GM12878 (cell line): ENCODE data around the gene PNMT. TPM values are rescaled to one million over a fixed set of nuclear protein-coding genes. Genes with fewer than 3 reads are reported as not detected.
"Not testable (repeated sequence)": the region's sequence is repeated elsewhere in the genome, so short reads cannot be mapped to it uniquely, and the experiment has no call there.

Experiments
- ATAC-seq: fragments of 200-7000 bp; cut with Tn5 transposase; 3 replicates; pipeline ENCODE4 v1.9.1; 2020; ENCODE audit warnings: mild to moderate bottlenecking, moderate library complexity
- BruUV-seq: library from RNA; stranded (reverse); fragments of 400-500 nt; replicated peaks from 2 replicates; lab custom pipeline; 2021; lab: Mats Ljungman, UMichigan
- CTCF ChIA-PET: fragments of 300-600 bp; sonication (Branson Sonifier 250); formaldehyde crosslinking; extraction: SDS; loops from one replicate; lab custom pipeline; 2021; ENCODE audit warnings: inconsistent platforms; lab: Yijun Ruan, JAX
- POLR2A ChIA-PET: fragments of 350-600 bp; formaldehyde crosslinking; extraction: SDS; loops from one replicate; lab custom pipeline; 2021; ENCODE audit warnings: inconsistent platforms; lab: Charles Lee
- RAD21 ChIA-PET: fragments of 300-600 bp; sonication (Branson Sonifier 250); formaldehyde crosslinking; loops from one replicate; lab custom pipeline; 2023; ENCODE audit warnings: antibody characterized with exemption; ENCODE audit not compliant: unreplicated experiment; lab: Charles Lee
- SMC1A ChIA-PET: fragments of 300-600 bp; sonication (Branson Sonifier 250); formaldehyde crosslinking; loops from one replicate; lab custom pipeline; 2023; ENCODE audit not compliant: unreplicated experiment, uncharacterized antibody; lab: Charles Lee
- DNase-seq: peaks from one replicate; pipeline ENCODE4 v3.0.0-alpha.2; 2011; ENCODE audit warnings: low read depth, low spot score
- FAIRE-seq: peaks from 3 replicates; lab custom pipeline; 2011; peaks lifted over from hg19 to GRCh38; lab: Jason Lieb, UNC
- H2AFZ ChIP-seq: 2 replicates; pipeline ENCODE4 v1.6.0; 2011; ENCODE audit warnings: low read depth, low read length, control low read depth; ENCODE audit not compliant: control insufficient read depth
- H3K27ac ChIP-seq: 2 replicates; pipeline ENCODE4 v1.5.1; 2011; ENCODE audit warnings: control low read depth; ENCODE audit not compliant: control insufficient read depth, insufficient read depth
- H3K27me3 ChIP-seq, 2 experiments: replicated peaks in 1 of 2; 2 replicates each; pipeline versions ENCODE4 v1.6.0 to v1.6.1; 2011; ENCODE audit warnings: low read length in 1 of 2; ENCODE audit not compliant: control insufficient read depth in 2 of 2, insufficient read depth in 2 of 2
- H3K36me3 ChIP-seq, 2 experiments: 2 replicates each; pipeline ENCODE4 v1.5.1; 2011; ENCODE audit warnings: low read length in 1 of 2; ENCODE audit not compliant: control insufficient read depth in 2 of 2, insufficient read depth in 2 of 2
- H3K4me1 ChIP-seq: 2 replicates; pipeline ENCODE4 v1.6.1; 2011; ENCODE audit warnings: mild to moderate bottlenecking, low read length, moderate library complexity, mixed read lengths; ENCODE audit not compliant: control insufficient read depth, insufficient read depth
- H3K4me2 ChIP-seq: 2 replicates; pipeline ENCODE4 v1.6.0; 2011; ENCODE audit warnings: control low read depth; ENCODE audit not compliant: control insufficient read depth, insufficient read depth
- H3K4me3 ChIP-seq: fragments of 200-600 bp; sonication (generic); 2 replicates; pipeline ENCODE4 v1.5.1; 2016
- H3K79me2 ChIP-seq: 2 replicates; pipeline ENCODE4 v1.6.0; 2011; ENCODE audit warnings: low read length; ENCODE audit not compliant: control insufficient read depth, insufficient read depth
- H3K9ac ChIP-seq: 2 replicates; pipeline ENCODE4 v1.8.0; 2011; ENCODE audit warnings: low read length, control low read depth, mixed read lengths; ENCODE audit not compliant: control insufficient read depth, insufficient read depth
- H3K9me3 ChIP-seq: replicated peaks from 3 replicates; pipeline ENCODE4 v1.5.1; 2011; ENCODE audit warnings: mild to moderate bottlenecking, low read length; ENCODE audit not compliant: control insufficient read depth, insufficient read depth
- H4K20me1 ChIP-seq: 2 replicates; pipeline ENCODE4 v1.6.0; 2011; ENCODE audit not compliant: control insufficient read depth, insufficient read depth
- CREB1 ChIP-seq: IDR thresholded peaks from 2 replicates; pipeline ENCODE4 v1.6.1; 2012; ENCODE audit warnings: low read depth, mild to moderate bottlenecking, inconsistent platforms
- ESRRA ChIP-seq: IDR thresholded peaks from 2 replicates; pipeline ENCODE4 v1.6.1; 2012; ENCODE audit warnings: mild to moderate bottlenecking, low read length, improper control_type of control experiment
- MEF2B ChIP-seq: fragments of 450-650 bp; IDR thresholded peaks from 2 replicates; pipeline ENCODE4 v1.6.1; 2018; ENCODE audit warnings: mild to moderate bottlenecking, moderate library complexity; ENCODE audit not compliant: partially characterized antibody, poor library complexity, severe bottlenecking
- NFYA ChIP-seq: IDR thresholded peaks from 2 replicates; pipeline ENCODE4 v1.6.1; 2011; ENCODE audit warnings: low read depth, mild to moderate bottlenecking, low read length, improper control_type of control experiment, borderline replicate concordance
- POU2F2 ChIP-seq: IDR thresholded peaks from 3 replicates; pipeline ENCODE4 v1.6.1; 2011; ENCODE audit warnings: low read depth, mild to moderate bottlenecking, low read length, borderline replicate concordance
- TBL1XR1 ChIP-seq: IDR thresholded peaks from 2 replicates; pipeline ENCODE4 v1.6.1; 2012; ENCODE audit warnings: low read depth, low read length, improper control_type of control experiment
- TCF3 ChIP-seq: IDR thresholded peaks from 2 replicates; pipeline ENCODE4 v1.6.1; 2012; ENCODE audit warnings: low read depth, mild to moderate bottlenecking, low read length, borderline replicate concordance; ENCODE audit not compliant: insufficient read depth
- ZBTB4 ChIP-seq: fragments of 450-650 bp; formaldehyde crosslinking; IDR thresholded peaks from 2 replicates; pipeline ENCODE4 v1.4.0; 2022; ENCODE audit warnings: mild to moderate bottlenecking, moderate library complexity
- WGBS: methylation state at CpG from one replicate; pipeline ENCODE4 v1.1.6; 2016; ENCODE audit warnings: low lambda C conversion rate; ENCODE audit not compliant: insufficient replicate concordance, insufficient coverage; ENCODE audit errors: missing lambda C conversion rate; 5-methylcytosine and 5-hydroxymethylcytosine counted together
- in situ Hi-C: fragments of 300-500 bp; cut with MboI; formaldehyde crosslinking; loops from 9 replicates; pipeline ENCODE4 v1.14.3; 2018; ENCODE audit warnings: mixed read lengths
- intact Hi-C: fragments of 100-400 bp; cut with micrococcal nuclease; formaldehyde crosslinking; loops from one replicate; pipeline ENCODE4 v1.14.2; 2022; ENCODE audit not compliant: unreplicated experiment
- polyA plus RNA-seq, 11 experiments: library from polyadenylated mRNA; depleted of rRNA in 4 of 11; unstranded in 6 of 11; stranded (reverse) in 5 of 11; fragments of >200 nt; fragmentation: Nextera tagmentation in 4 of 11; fragmentation: Illumina TruSeq in 1 of 11; extraction: Ambion mirVana in 4 of 11; extraction: Trizol in 1 of 11; gene quantifications; 1 replicate in 1 of 11; 2 replicates in 10 of 11; pipeline versions ENCODE4 v1.2.1 to v1.2.3, GENCODE V29; 2011 to 2016; ENCODE audit warnings: inconsistent platforms in 2 of 11, missing spikeins in 2 of 11, low read depth in 1 of 11
- total RNA-seq, 4 experiments: library from RNA; depleted of rRNA in 3 of 4; stranded (reverse); fragments of >200 nt in 3 of 4; fragmentation: Illumina TruSeq in 1 of 4; extraction: Trizol in 1 of 4; gene quantifications; 2 replicates each; pipeline versions ENCODE4 v1.2.1 to v1.2.3, GENCODE V29; 2013 to 2021

PNMT gene
- total and polyA plus RNA-seq, 10 of the 15 experiments (the other 5 are each of a cell fraction or from before 2014, with no cell fraction given), result not detected

- H3K4me2 ChIP-seq, H3K79me2 ChIP-seq, H3K9ac ChIP-seq, H3K36me3 ChIP-seq, H3K27ac ChIP-seq, ATAC-seq, H2AFZ ChIP-seq, H3K4me3 ChIP-seq, BruUV-seq, H4K20me1 ChIP-seq, intact Hi-C loops, H3K9me3 ChIP-seq, FAIRE-seq, DNase-seq, H3K4me1 ChIP-seq, H3K27me3 ChIP-seq, RAD21 ChIA-PET, in situ Hi-C loops: not testable (repeated sequence)
- SMC1A ChIA-PET, result interaction anchor here (1.1 kb wide), 1 partner anchor 27 kb away, joined by 3 read pairs; no protein-coding TSS in a partner anchor
- WGBS, result 33% methylated on average over 11 of the region's 11 CpGs
- CTCF ChIA-PET, result interaction anchor here (1.0 to 1.2 kb wide), 2 partner anchors 56 to 164 kb away, joined by 3 to 4 read pairs; no protein-coding TSS in a partner anchor
- POLR2A ChIA-PET, result interaction anchor here (0.7 kb wide), 1 partner anchor 226 kb away, joined by 3 read pairs; no protein-coding TSS in a partner anchor
Observed at GRCh38 chr17:39711071-39711470, 42.8 kb downstream of the PNMT start.

- Histone ChIP-seq H3K4me3 (no peak overlapping the region), H3K27me3 (peaks cover 0 to 1% of the 10 kb centered on the region in 2 experiments; a peak in 1 of 4 replicates), H3K9ac (no peak overlapping the region), H3K9me3 (no peaks in the 10 kb centered on the region), H4K20me1 (no peaks in the 10 kb centered on the region), H3K27ac (no peak overlapping the region), H3K79me2 (no peaks in the 10 kb centered on the region), H3K4me1 (no peaks in the 10 kb centered on the region), H3K4me2 (no peak overlapping the region), H2AFZ (no peak overlapping the region), H3K36me3 (no peaks in the 10 kb centered on the region)
- RAD21 ChIA-PET, result interaction anchor here (0.7 kb wide), 1 partner anchor 611 kb away, joined by 3 read pairs; no protein-coding TSS in a partner anchor
- SMC1A ChIA-PET, result no interaction called here
- in situ Hi-C loops, result no loop called here
- no peak for FAIRE-seq
- WGBS, result 58% methylated on average over 10 of the region's 10 CpGs
- no TSS peak for BruUV-seq
- intact Hi-C loops, result no loop called here
- CTCF ChIA-PET, result no interaction called here
- POLR2A ChIA-PET, result no interaction called here
- no peak for DNase-seq
- no peak for TF ChIP-seq CREB1
- TF ChIP-seq NFYA, result no peak
- TF ChIP-seq ESRRA, result no peak
- no peak for TF ChIP-seq MEF2B
- TF ChIP-seq TCF3, result no peak
- TF ChIP-seq TBL1XR1, result no peak
- TF ChIP-seq ZBTB4 (CRISPR knock-in tag), result no peak
- TF ChIP-seq POU2F2, result no peak
- ATAC-seq, result no peak
Observed at GRCh38 chr17:39711851-39712250, 43.6 kb downstream of the PNMT start.
